ENCODE results near the gene UQCC3. TPM values are rescaled to one million over a fixed set of nuclear protein-coding genes. Genes with fewer than 3 reads are reported as not detected.
"Not testable (repeated sequence)": the region's sequence is repeated elsewhere in the genome, so short reads cannot be mapped to it uniquely, and the experiment has no call there.

Gene UQCC3
- total RNA-seq, 1 donor from 2014 or later, result 27.9 TPM

DNA sequence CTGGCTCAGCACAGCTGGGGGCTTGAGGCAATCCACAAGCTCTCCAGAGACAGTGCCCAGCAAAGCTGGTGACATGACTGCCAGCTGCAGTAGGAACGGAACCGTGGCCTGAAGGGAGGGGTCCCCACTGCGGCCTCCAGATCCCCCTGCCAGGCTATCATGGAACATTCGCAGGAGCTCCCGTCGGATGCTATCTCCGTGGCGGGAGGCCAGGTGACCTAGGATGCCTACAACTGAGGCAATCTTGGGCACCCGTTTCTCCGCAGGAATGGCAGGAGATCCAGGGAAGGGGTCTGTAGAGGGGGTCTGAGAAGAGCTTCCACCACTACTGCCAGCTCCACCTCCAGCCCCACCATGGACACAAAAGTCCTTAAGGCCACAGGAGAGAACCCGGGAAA, 22.5 kb upstream of the UQCC3 start:
- TF ChIP-seq, protein P1, sequence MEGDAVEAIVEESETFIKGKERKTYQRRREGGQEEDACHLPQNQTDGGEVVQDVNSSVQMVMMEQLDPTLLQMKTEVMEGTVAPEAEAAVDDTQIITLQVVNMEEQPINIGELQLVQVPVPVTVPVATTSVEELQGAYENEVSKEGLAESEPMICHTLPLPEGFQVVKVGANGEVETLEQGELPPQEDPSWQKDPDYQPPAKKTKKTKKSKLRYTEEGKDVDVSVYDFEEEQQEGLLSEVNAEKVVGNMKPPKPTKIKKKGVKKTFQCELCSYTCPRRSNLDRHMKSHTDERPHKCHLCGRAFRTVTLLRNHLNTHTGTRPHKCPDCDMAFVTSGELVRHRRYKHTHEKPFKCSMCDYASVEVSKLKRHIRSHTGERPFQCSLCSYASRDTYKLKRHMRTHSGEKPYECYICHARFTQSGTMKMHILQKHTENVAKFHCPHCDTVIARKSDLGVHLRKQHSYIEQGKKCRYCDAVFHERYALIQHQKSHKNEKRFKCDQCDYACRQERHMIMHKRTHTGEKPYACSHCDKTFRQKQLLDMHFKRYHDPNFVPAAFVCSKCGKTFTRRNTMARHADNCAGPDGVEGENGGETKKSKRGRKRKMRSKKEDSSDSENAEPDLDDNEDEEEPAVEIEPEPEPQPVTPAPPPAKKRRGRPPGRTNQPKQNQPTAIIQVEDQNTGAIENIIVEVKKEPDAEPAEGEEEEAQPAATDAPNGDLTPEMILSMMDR (IDR thresholded peaks at IDR 0.05; ENCODE audit: insufficient read depth, low read length, severe bottlenecking), result no peak
- FAIRE-seq (no peak), DNase-seq (ENCODE audit: low read depth) (no peak)
- Histone ChIP-seq H3K36me3 (ENCODE audit: control insufficient read depth, insufficient read depth, low read length) (peaks cover 18% of the 10 kb centered on the region), H3K4me3 (ENCODE audit: low read depth, low read length) (no peak overlapping the region), H3K27me3 (ENCODE audit: control insufficient read depth, insufficient read depth, low read length) (no peaks in the 10 kb centered on the region)

- H3K36me3 ChIP-seq (ENCODE audit: control insufficient read depth, insufficient read depth, low read length), result peaks cover 15% of the 10 kb centered on the region
- no peak overlapping the region for H3K4me3 ChIP-seq (ENCODE audit: low read depth, low read length)
- no peak for DNase-seq (ENCODE audit: low read depth)
- no peaks in the 10 kb centered on the region for H3K27me3 ChIP-seq (ENCODE audit: control insufficient read depth, insufficient read depth, low read length)
- TF ChIP-seq, protein P1 (IDR thresholded peaks at IDR 0.05; ENCODE audit: insufficient read depth, low read length, severe bottlenecking), result no peak
- FAIRE-seq, result no peak
These were observed 22.0 kb upstream of the UQCC3 start for GRCh38 chr11:62649486-62649885.

DNA sequence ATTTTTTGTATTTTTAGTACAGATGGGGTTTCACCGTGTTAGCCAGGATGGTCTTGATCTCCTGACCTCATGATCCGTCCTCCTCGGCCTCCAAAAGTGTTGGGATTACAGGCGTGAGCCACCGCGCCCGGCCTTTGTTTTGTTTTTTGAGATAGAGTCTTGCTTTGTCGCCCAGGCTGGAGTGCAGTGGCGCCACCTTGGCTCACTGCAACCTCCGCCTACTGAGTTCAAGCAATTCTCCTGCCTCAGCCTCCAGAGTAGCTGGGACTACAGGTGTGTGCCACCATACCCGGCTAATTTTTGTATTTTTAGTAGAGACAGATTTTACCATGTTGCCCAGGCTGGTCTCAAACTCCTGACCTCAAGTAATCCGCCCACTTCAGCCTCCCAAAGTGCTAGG, 21.2 kb upstream of the UQCC3 start:
- not testable (repeated sequence) for DNase-seq (ENCODE audit: low read depth); FAIRE-seq; H3K27me3 ChIP-seq (ENCODE audit: control insufficient read depth, insufficient read depth, low read length); H3K4me3 ChIP-seq (ENCODE audit: low read depth, low read length)
- H3K36me3 ChIP-seq (ENCODE audit: control insufficient read depth, insufficient read depth, low read length), result peaks cover 14% of the 10 kb centered on the region

GRCh38 chr11:62652161-62653006, 19.1 kb upstream of the UQCC3 start:
- TF ChIP-seq, protein P1 (IDR thresholded peaks at IDR 0.05; ENCODE audit: insufficient read depth, low read length, severe bottlenecking), result no peak
- Histone ChIP-seq H3K36me3 (ENCODE audit: control insufficient read depth, insufficient read depth, low read length) (peaks cover 14% of the 10 kb centered on the region), H3K4me3 (ENCODE audit: low read depth, low read length) (peak overlapping the region; percentile 57), H3K27me3 (ENCODE audit: control insufficient read depth, insufficient read depth, low read length) (no peaks in the 10 kb centered on the region)
- no peak for FAIRE-seq
- DNase-seq (ENCODE audit: low read depth), result no peak

GRCh38 chr11:62654297-62654696, 17.2 kb upstream of the UQCC3 start:
- no peak for FAIRE-seq
- DNase-seq (ENCODE audit: low read depth), result no peak
- TF ChIP-seq, protein P1 (IDR thresholded peaks at IDR 0.05; ENCODE audit: insufficient read depth, low read length, severe bottlenecking), result no peak
- Histone ChIP-seq H3K36me3 (ENCODE audit: control insufficient read depth, insufficient read depth, low read length) (peaks cover 4% of the 10 kb centered on the region), H3K4me3 (ENCODE audit: low read depth, low read length) (no peak overlapping the region), H3K27me3 (ENCODE audit: control insufficient read depth, insufficient read depth, low read length) (no peaks in the 10 kb centered on the region)

DNA sequence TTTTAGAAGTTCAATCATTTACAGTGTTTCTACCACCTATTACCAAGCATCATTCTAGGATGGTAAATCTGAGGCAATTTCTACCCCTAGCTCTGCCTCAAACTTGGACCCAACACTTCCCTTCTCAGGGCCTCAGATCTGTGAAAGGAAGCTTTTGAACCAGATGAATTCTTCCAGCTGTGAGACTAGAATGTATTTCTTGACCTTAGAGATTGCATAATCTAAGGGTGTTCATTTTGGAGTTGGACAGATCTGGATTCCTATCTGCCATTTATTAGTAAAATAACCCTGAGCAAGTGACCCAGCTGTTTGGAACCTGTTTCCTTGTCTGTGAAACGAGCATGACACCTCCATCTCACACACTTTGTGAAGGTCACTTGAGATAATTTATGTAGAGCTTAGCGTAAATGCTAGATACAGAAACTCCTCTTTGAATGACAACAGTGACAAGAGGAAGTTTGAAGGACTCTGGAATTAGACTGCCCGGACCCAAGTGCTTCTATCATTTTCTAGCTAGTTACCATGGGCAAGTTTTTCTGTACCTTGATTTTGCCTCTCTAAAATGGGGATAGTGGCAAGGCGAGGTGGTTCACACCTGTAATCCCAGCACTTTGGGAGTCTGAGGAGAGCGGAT, 14.6 kb upstream of the UQCC3 start:
- no peak for DNase-seq (ENCODE audit: low read depth)
- no peaks in the 10 kb centered on the region for H3K27me3 ChIP-seq (ENCODE audit: control insufficient read depth, insufficient read depth, low read length)
- H3K36me3 ChIP-seq (ENCODE audit: control insufficient read depth, insufficient read depth, low read length), result no peaks in the 10 kb centered on the region
- FAIRE-seq, result no peak
- no peak overlapping the region for H3K4me3 ChIP-seq (ENCODE audit: low read depth, low read length)
- TF ChIP-seq, protein P1 (IDR thresholded peaks at IDR 0.05; ENCODE audit: insufficient read depth, low read length, severe bottlenecking), result no peak
